NCI-H748 treated with DMSO at 0.1 percent for 48 hours (cell line): ENCODE data around the gene RAPGEF2.
"Not testable (repeated sequence)": the region's sequence is repeated elsewhere in the genome, so short reads cannot be mapped to it uniquely, and the experiment has no call there.

Source experiments
- DNase-seq: peaks from one replicate; lab custom pipeline; 2025; lab: John Stamatoyannopoulos, UW

Gene RAPGEF2

GRCh38 chr4:159240687-159241086 lies 137.8 kb downstream of the RAPGEF2 start:
- DNase-seq, result no peak

- no peak for DNase-seq
Observed at GRCh38 chr4:159242427-159242826, 139.5 kb downstream of the RAPGEF2 start.

- DNase-seq, result no peak
Observed at GRCh38 chr4:159248384-159249178, 145.7 kb downstream of the RAPGEF2 start.

GRCh38 chr4:159250751-159251325 lies 148.0 kb downstream of the RAPGEF2 start:
- DNase-seq, result no peak

GRCh38 chr4:159251580-159251979 lies 148.7 kb downstream of the RAPGEF2 start:
- DNase-seq, result not testable (repeated sequence)

- DNase-seq, result no peak
Observed at GRCh38 chr4:159252491-159252890, 149.6 kb downstream of the RAPGEF2 start.

- DNase-seq, result no peak
Observed at GRCh38 chr4:159256037-159256436, 153.2 kb downstream of the RAPGEF2 start.

- no peak for DNase-seq
Observed at GRCh38 chr4:159258889-159259560, 156.1 kb downstream of the RAPGEF2 start.

GRCh38 chr4:159264057-159264456 lies 161.2 kb downstream of the RAPGEF2 start:
- DNase-seq, result no peak

GRCh38 chr4:159266981-159267868 lies 164.3 kb downstream of the RAPGEF2 start:
- no peak for DNase-seq

- no peak for DNase-seq
Observed at GRCh38 chr4:159267869-159268285, 165.0 kb downstream of the RAPGEF2 start.

- no peak for DNase-seq
Observed at GRCh38 chr4:159268607-159269006, 165.7 kb downstream of the RAPGEF2 start.

GRCh38 chr4:159269116-159269515 lies 166.2 kb downstream of the RAPGEF2 start:
- no peak for DNase-seq

- no peak for DNase-seq
Observed at GRCh38 chr4:159269956-159270355, 167.1 kb downstream of the RAPGEF2 start.

GRCh38 chr4:159271856-159272255 lies 169.0 kb downstream of the RAPGEF2 start:
- no peak for DNase-seq

- DNase-seq, result no peak
Observed at GRCh38 chr4:159272273-159273140, 169.6 kb downstream of the RAPGEF2 start.

- no peak for DNase-seq
Observed at GRCh38 chr4:159273141-159273438, 170.2 kb downstream of the RAPGEF2 start.

GRCh38 chr4:159273841-159274240 lies 171.0 kb downstream of the RAPGEF2 start:
- DNase-seq, result no peak

- DNase-seq, result no peak
Observed at GRCh38 chr4:159278399-159278798, 175.5 kb downstream of the RAPGEF2 start.

GRCh38 chr4:159279084-159279483 lies 176.2 kb downstream of the RAPGEF2 start:
- no peak for DNase-seq

GRCh38 chr4:159280442-159281172 lies 177.7 kb downstream of the RAPGEF2 start:
- DNase-seq, result no peak
